GM23338 (cell line): ENCODE results near the gene CLNK. TPM values are rescaled to one million over a fixed set of nuclear protein-coding genes. Genes with fewer than 3 reads are reported as not detected.

Source experiments
- ATAC-seq: fragments of 200-7000 bp; cut with Tn5 transposase; 3 replicates; pipeline ENCODE4 v1.9.1; 2020
- DNase-seq: peaks from one replicate; pipeline ENCODE4 v3.0.0-alpha.2; 2015; ENCODE audit warnings: low spot score
- H2AFZ ChIP-seq: fragments of 200-600 bp; sonication (generic); 2 replicates; pipeline ENCODE4 v1.8.0; 2016; ENCODE audit warnings: antibody characterized with exemption, mild to moderate bottlenecking, moderate library complexity
- H3F3A ChIP-seq: fragments of 200-600 bp; sonication (generic); replicated peaks from 2 replicates; pipeline ENCODE4 v1.8.0; 2017; ENCODE audit warnings: antibody characterized with exemption, mixed run types, low read depth
- H3K27ac ChIP-seq: fragments of 200-600 bp; sonication (generic); 2 replicates; pipeline ENCODE4 v1.6.1; 2016; ENCODE audit warnings: low read depth
- H3K27me3 ChIP-seq: fragments of 200-600 bp; sonication (generic); 2 replicates; pipeline ENCODE4 v1.8.0; 2016; ENCODE audit warnings: mild to moderate bottlenecking, mixed run types, moderate library complexity; ENCODE audit not compliant: insufficient read depth
- H3K36me3 ChIP-seq: fragments of 200-600 bp; sonication (generic); 2 replicates; pipeline ENCODE4 v1.8.0; 2016; ENCODE audit warnings: mild to moderate bottlenecking; ENCODE audit not compliant: insufficient read depth
- H3K4me1 ChIP-seq: fragments of 200-600 bp; sonication (generic); 2 replicates; pipeline ENCODE4 v1.8.0; 2016; ENCODE audit warnings: mild to moderate bottlenecking, moderate library complexity; ENCODE audit not compliant: insufficient read depth
- H3K4me2 ChIP-seq: fragments of 200-600 bp; sonication (generic); 2 replicates; pipeline ENCODE4 v1.7.1; 2017; ENCODE audit warnings: mixed run types
- H3K4me3 ChIP-seq: fragments of 200-600 bp; sonication (generic); 2 replicates; pipeline ENCODE4 v1.6.1; 2016; ENCODE audit warnings: mixed run types
- H3K79me2 ChIP-seq: fragments of 200-600 bp; sonication (generic); replicated peaks from 2 replicates; pipeline ENCODE4 v1.8.0; 2017; ENCODE audit warnings: mild to moderate bottlenecking; ENCODE audit not compliant: insufficient read depth
- H3K9me2 ChIP-seq: fragments of 200-600 bp; sonication (generic); 2 replicates; pipeline ENCODE4 v1.8.0; 2017; ENCODE audit not compliant: insufficient read depth
- H4K20me1 ChIP-seq: fragments of 200-600 bp; sonication (generic); replicated peaks from 2 replicates; pipeline ENCODE4 v1.8.0; 2017; ENCODE audit warnings: mild to moderate bottlenecking; ENCODE audit not compliant: insufficient read depth
- H3K27ac Mint-ChIP-seq: 2 replicates; pipeline ENCODE4 v1.8.0; 2020; ENCODE audit warnings: inconsistent platforms, mild to moderate bottlenecking, moderate library complexity, mixed read lengths
- H3K27me3 Mint-ChIP-seq: 3 replicates; pipeline ENCODE4 v1.8.0; 2022; ENCODE audit warnings: low read depth, mild to moderate bottlenecking, moderate library complexity, mixed read lengths, inconsistent platforms; ENCODE audit not compliant: insufficient read depth, poor library complexity
- H3K36me3 Mint-ChIP-seq: 3 replicates; pipeline ENCODE4 v1.8.0; 2021; ENCODE audit warnings: low read depth, mild to moderate bottlenecking, inconsistent platforms, moderate library complexity, mixed read lengths
- H3K4me1 Mint-ChIP-seq: 3 replicates; pipeline ENCODE4 v1.8.0; 2020; ENCODE audit warnings: mild to moderate bottlenecking, inconsistent platforms, mixed read lengths
- H3K4me3 Mint-ChIP-seq: 3 replicates; pipeline ENCODE4 v1.8.0; 2021; ENCODE audit warnings: moderate library complexity, mild to moderate bottlenecking, inconsistent platforms, mixed read lengths
- H3K9me3 Mint-ChIP-seq: 3 replicates; pipeline ENCODE4 v1.8.0; 2020; ENCODE audit warnings: moderate library complexity, mild to moderate bottlenecking, inconsistent platforms, mixed read lengths
- CREB1 ChIP-seq: fragments of 250-450 bp; sonication (Bioruptor Pico); IDR thresholded peaks from 2 replicates; pipeline ENCODE4 v1.5.0; 2020; ENCODE audit warnings: low read depth, mild to moderate bottlenecking, moderate library complexity
- EZH2phosphoT487 ChIP-seq: fragments of 200-600 bp; sonication (generic); IDR thresholded peaks from one replicate; pipeline ENCODE4 v1.8.1; 2018; ENCODE audit warnings: antibody characterized with exemption; ENCODE audit not compliant: unreplicated experiment
- JUNB ChIP-seq: IDR thresholded peaks from one replicate; pipeline ENCODE4 v1.6.1; 2016; ENCODE audit warnings: antibody characterized with exemption; ENCODE audit not compliant: unreplicated experiment
- NANOG ChIP-seq: IDR thresholded peaks from 2 replicates; pipeline ENCODE4 v1.6.1; 2016; ENCODE audit warnings: antibody characterized with exemption, borderline replicate concordance
- POLR2AphosphoS5 ChIP-seq: IDR thresholded peaks from 2 replicates; pipeline ENCODE4 v1.6.1; 2016; ENCODE audit warnings: antibody characterized with exemption, low read depth
- STAT1 ChIP-seq: IDR thresholded peaks from one replicate; pipeline ENCODE4 v1.6.1; 2016; ENCODE audit warnings: antibody characterized with exemption; ENCODE audit not compliant: unreplicated experiment
- ZNF114 ChIP-seq: fragments of 250-450 bp; sonication (Bioruptor Pico); IDR thresholded peaks from 2 replicates; pipeline ENCODE4 v1.5.0; 2020; ENCODE audit warnings: mild to moderate bottlenecking, moderate library complexity
- ZNF331 ChIP-seq: fragments of 250-450 bp; sonication (Bioruptor Pico); IDR thresholded peaks from 2 replicates; pipeline ENCODE4 v1.5.0; 2020; ENCODE audit warnings: low read depth, mild to moderate bottlenecking, moderate library complexity
- polyA plus RNA-seq: library from polyadenylated mRNA; unstranded; fragments of >200 nt; fragmentation: Nextera tagmentation; extraction: Ambion mirVana; gene quantifications from 2 replicates; pipeline ENCODE4 v1.2.1, GENCODE V29; 2016
- total RNA-seq: library from RNA; depleted of rRNA; stranded (reverse); fragments of >200 nt; shearing (Covaris generic); gene quantifications from 2 replicates; pipeline ENCODE4 v1.2.3, GENCODE V29; 2014
- TF ChIP-seq, protein P1 (sequence below), 2 experiments: fragments of 200-600 bp in 1 of 2; sonication (generic) in 1 of 2; conservative IDR thresholded peaks; 2 replicates each; pipeline versions ENCODE4 v1.5.1 to v1.6.1; 2016 to 2017; ENCODE audit warnings: antibody characterized with exemption in 2 of 2, low read depth in 2 of 2, mild to moderate bottlenecking in 2 of 2, moderate library complexity in 1 of 2
- TF ChIP-seq, protein P2 (sequence below): IDR thresholded peaks from 2 replicates; pipeline ENCODE4 v1.6.1; 2016; ENCODE audit warnings: antibody characterized with exemption
- TF ChIP-seq, protein P3 (sequence below): IDR thresholded peaks from one replicate; pipeline ENCODE4 v1.6.1; 2018; ENCODE audit warnings: antibody characterized with exemption; ENCODE audit not compliant: unreplicated experiment

Gene CLNK
- total and polyA plus RNA-seq, 2 experiments from 2014 or later = not detected

DNA sequence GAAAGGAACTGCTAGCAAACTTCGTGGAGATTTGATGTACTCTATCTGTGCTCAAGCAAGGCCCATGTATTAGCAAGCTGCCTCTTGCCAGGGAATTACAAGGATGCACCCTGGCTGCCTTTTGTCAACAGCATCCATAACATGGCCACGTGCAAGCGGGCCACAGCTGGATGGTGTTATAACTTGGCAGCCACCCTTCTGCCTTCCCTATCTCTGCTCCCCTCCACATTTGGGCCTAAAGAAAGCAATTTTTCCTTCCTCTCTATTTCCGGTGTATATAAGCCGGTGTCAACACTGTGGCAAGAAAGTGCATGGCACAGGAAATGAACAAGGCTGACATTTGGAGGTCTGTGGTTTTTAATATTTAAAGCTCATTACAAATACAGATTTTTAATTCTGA lies 94.8 kb downstream of the CLNK start (continued):
- TF ChIP-seq, protein P1, sequence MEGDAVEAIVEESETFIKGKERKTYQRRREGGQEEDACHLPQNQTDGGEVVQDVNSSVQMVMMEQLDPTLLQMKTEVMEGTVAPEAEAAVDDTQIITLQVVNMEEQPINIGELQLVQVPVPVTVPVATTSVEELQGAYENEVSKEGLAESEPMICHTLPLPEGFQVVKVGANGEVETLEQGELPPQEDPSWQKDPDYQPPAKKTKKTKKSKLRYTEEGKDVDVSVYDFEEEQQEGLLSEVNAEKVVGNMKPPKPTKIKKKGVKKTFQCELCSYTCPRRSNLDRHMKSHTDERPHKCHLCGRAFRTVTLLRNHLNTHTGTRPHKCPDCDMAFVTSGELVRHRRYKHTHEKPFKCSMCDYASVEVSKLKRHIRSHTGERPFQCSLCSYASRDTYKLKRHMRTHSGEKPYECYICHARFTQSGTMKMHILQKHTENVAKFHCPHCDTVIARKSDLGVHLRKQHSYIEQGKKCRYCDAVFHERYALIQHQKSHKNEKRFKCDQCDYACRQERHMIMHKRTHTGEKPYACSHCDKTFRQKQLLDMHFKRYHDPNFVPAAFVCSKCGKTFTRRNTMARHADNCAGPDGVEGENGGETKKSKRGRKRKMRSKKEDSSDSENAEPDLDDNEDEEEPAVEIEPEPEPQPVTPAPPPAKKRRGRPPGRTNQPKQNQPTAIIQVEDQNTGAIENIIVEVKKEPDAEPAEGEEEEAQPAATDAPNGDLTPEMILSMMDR (conservative IDR thresholded peaks at IDR 0.05; ENCODE audit: low read depth in 2 of 2) = no peak

- H3K9me3 Mint-ChIP-seq = no peaks in the 10 kb centered on the region
- ATAC-seq = peak; percentile 67
- peak overlapping the region; percentile 52 for H2AFZ ChIP-seq
These were observed 95.2 kb downstream of the CLNK start for GRCh38 chr4:10589321-10589720.

GRCh38 chr4:10587697-10588096 lies 96.9 kb downstream of the CLNK start:
- no peaks in the 10 kb centered on the region for H3K36me3 ChIP-seq
- H3K79me2 ChIP-seq = no peaks in the 10 kb centered on the region
- no peak for TF ChIP-seq ZNF114 (CRISPR knock-in tag)
- no peak for TF ChIP-seq POLR2AphosphoS5
- TF ChIP-seq, protein P2, sequence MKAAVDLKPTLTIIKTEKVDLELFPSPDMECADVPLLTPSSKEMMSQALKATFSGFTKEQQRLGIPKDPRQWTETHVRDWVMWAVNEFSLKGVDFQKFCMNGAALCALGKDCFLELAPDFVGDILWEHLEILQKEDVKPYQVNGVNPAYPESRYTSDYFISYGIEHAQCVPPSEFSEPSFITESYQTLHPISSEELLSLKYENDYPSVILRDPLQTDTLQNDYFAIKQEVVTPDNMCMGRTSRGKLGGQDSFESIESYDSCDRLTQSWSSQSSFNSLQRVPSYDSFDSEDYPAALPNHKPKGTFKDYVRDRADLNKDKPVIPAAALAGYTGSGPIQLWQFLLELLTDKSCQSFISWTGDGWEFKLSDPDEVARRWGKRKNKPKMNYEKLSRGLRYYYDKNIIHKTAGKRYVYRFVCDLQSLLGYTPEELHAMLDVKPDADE = no peak
- no peak for TF ChIP-seq NANOG
- TF ChIP-seq, protein P3, sequence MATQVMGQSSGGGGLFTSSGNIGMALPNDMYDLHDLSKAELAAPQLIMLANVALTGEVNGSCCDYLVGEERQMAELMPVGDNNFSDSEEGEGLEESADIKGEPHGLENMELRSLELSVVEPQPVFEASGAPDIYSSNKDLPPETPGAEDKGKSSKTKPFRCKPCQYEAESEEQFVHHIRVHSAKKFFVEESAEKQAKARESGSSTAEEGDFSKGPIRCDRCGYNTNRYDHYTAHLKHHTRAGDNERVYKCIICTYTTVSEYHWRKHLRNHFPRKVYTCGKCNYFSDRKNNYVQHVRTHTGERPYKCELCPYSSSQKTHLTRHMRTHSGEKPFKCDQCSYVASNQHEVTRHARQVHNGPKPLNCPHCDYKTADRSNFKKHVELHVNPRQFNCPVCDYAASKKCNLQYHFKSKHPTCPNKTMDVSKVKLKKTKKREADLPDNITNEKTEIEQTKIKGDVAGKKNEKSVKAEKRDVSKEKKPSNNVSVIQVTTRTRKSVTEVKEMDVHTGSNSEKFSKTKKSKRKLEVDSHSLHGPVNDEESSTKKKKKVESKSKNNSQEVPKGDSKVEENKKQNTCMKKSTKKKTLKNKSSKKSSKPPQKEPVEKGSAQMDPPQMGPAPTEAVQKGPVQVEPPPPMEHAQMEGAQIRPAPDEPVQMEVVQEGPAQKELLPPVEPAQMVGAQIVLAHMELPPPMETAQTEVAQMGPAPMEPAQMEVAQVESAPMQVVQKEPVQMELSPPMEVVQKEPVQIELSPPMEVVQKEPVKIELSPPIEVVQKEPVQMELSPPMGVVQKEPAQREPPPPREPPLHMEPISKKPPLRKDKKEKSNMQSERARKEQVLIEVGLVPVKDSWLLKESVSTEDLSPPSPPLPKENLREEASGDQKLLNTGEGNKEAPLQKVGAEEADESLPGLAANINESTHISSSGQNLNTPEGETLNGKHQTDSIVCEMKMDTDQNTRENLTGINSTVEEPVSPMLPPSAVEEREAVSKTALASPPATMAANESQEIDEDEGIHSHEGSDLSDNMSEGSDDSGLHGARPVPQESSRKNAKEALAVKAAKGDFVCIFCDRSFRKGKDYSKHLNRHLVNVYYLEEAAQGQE = no peak
- TF ChIP-seq, protein P1 (conservative IDR thresholded peaks at IDR 0.05; ENCODE audit: low read depth in 2 of 2) = no peak
- TF ChIP-seq JUNB = no peak
- TF ChIP-seq EZH2phosphoT487 = no peak
- ATAC-seq = no peak
- Mint-ChIP-seq H3K27ac (no peak overlapping the region), H3K27me3 (peaks cover 8% of the 10 kb centered on the region), H3K9me3 (no peaks in the 10 kb centered on the region), H3K36me3 (no peaks in the 10 kb centered on the region), H3K4me1 (peaks cover 15% of the 10 kb centered on the region; the same call in 2 of the 3 replicates), H3K4me3 (no peak overlapping the region)
- H3K4me3 ChIP-seq = no peak overlapping the region
- H3K27ac ChIP-seq = no peak overlapping the region
- H3K9me2 ChIP-seq = no peaks in the 10 kb centered on the region
- H3K4me1 ChIP-seq = peaks cover 4% of the 10 kb centered on the region; the same call in 1 of the 2 replicates
- no peaks in the 10 kb centered on the region for H3K27me3 ChIP-seq
- 0 out of 2 replicates have a peak overlapping the region, but pooled peaks have one; percentile 28 for H2AFZ ChIP-seq
- no peaks in the 10 kb centered on the region for H3F3A ChIP-seq
- H4K20me1 ChIP-seq = no peaks in the 10 kb centered on the region
- DNase-seq = no peak
- no peak overlapping the region for H3K4me2 ChIP-seq

More at GRCh38 chr4:10589321-10589720, 95.2 kb downstream of the CLNK start:
- Histone ChIP-seq H3K27ac (no peak overlapping the region), H3K4me2 (no peak overlapping the region; the same call in 1 of the 2 replicates), H3K4me1 (peaks cover 4% of the 10 kb centered on the region; the same call in 1 of the 2 replicates), H4K20me1 (no peaks in the 10 kb centered on the region), H3K36me3 (no peaks in the 10 kb centered on the region), H3K9me2 (no peaks in the 10 kb centered on the region), H3K27me3 (no peaks in the 10 kb centered on the region), H3F3A (no peaks in the 10 kb centered on the region), H3K79me2 (no peaks in the 10 kb centered on the region), H3K4me3 (no peak overlapping the region)
- DNase-seq = peak; percentile 12
- Mint-ChIP-seq H3K4me3 (no peak overlapping the region), H3K36me3 (no peaks in the 10 kb centered on the region), H3K27ac (no peak overlapping the region), H3K27me3 (peaks cover 8% of the 10 kb centered on the region), H3K4me1 (peaks cover 15% of the 10 kb centered on the region; the same call in 2 of the 3 replicates)
- no peak for TF ChIP-seq ZNF331 (CRISPR knock-in tag)
- TF ChIP-seq STAT1 = no peak
- TF ChIP-seq, protein P1 (conservative IDR thresholded peaks at IDR 0.05; ENCODE audit: low read depth in 2 of 2) = no peak
- no peak for TF ChIP-seq CREB1 (CRISPR knock-in tag)
- TF ChIP-seq NANOG = no peak
